ENCODE data around the gene TARDBP.

- TF ChIP-seq BRCA1 (IDR thresholded peaks at IDR 0.05), result no peak
- no peak for TF ChIP-seq BRCA1 (CRISPR knock-in tag; IDR thresholded peaks at IDR 0.05)
- no peak for TF ChIP-seq E2F1 (CRISPR knock-in tag; IDR thresholded peaks at IDR 0.05)
- no peak for TF ChIP-seq STAT5B (CRISPR knock-in tag; IDR thresholded peaks at IDR 0.05)
These were observed 47.7 kb downstream of the TARDBP start, which contains the start of gene SRM for GRCh38 chr1:11059968-11060830.

All from K562 (cell line).